HEK293 (cell line): Measurements from ENCODE around the gene GGA1.

Source experiments
- BCL11A ChIP-seq: fragments of 450-650 bp; formaldehyde crosslinking; IDR thresholded peaks from 2 replicates; pipeline ENCODE4 v1.5.1; 2016; ENCODE audit warnings: low read depth, missing biosample characterization, missing genetic modification characterization
- OSR2 ChIP-seq: fragments of 450-650 bp; formaldehyde crosslinking; IDR thresholded peaks from 2 replicates; pipeline ENCODE4 v1.5.1; 2016; ENCODE audit warnings: missing biosample characterization, missing genetic modification characterization
- PATZ1 ChIP-seq: fragments of 450-650 bp; formaldehyde crosslinking; IDR thresholded peaks from 2 replicates; pipeline ENCODE4 v1.5.1; 2016; ENCODE audit warnings: missing biosample characterization, missing genetic modification characterization
- PRDM4 ChIP-seq: fragments of 450-650 bp; formaldehyde crosslinking; IDR thresholded peaks from 2 replicates; pipeline ENCODE4 v1.5.1; 2017; ENCODE audit warnings: missing biosample characterization, missing genetic modification characterization
- SALL2 ChIP-seq: fragments of 450-650 bp; formaldehyde crosslinking; IDR thresholded peaks from 2 replicates; pipeline ENCODE4 v1.5.0; 2017; ENCODE audit warnings: missing biosample characterization, mild to moderate bottlenecking, missing genetic modification characterization, borderline replicate concordance
- SP3 ChIP-seq: fragments of 450-650 bp; formaldehyde crosslinking; IDR thresholded peaks from 2 replicates; pipeline ENCODE4 v1.5.1; 2016; ENCODE audit warnings: missing biosample characterization, missing genetic modification characterization
- TRIM28 ChIP-seq: IDR thresholded peaks from 2 replicates; pipeline ENCODE4 v1.6.1; 2011; ENCODE audit warnings: low read length, control low read depth, borderline replicate concordance
- WT1 ChIP-seq: fragments of 450-650 bp; formaldehyde crosslinking; IDR thresholded peaks from 2 replicates; pipeline ENCODE4 v1.5.1; 2016; ENCODE audit warnings: missing biosample characterization, missing genetic modification characterization
- ZBTB17 ChIP-seq: fragments of 450-650 bp; formaldehyde crosslinking; IDR thresholded peaks from 2 replicates; pipeline ENCODE4 v1.5.1; 2016; ENCODE audit warnings: missing biosample characterization, missing genetic modification characterization
- ZBTB48 ChIP-seq: fragments of 450-650 bp; formaldehyde crosslinking; IDR thresholded peaks from 2 replicates; pipeline ENCODE4 v1.5.1; 2016; ENCODE audit warnings: missing biosample characterization, missing genetic modification characterization
- ZBTB49 ChIP-seq: fragments of 450-650 bp; formaldehyde crosslinking; IDR thresholded peaks from 2 replicates; pipeline ENCODE4 v1.5.1; 2016; ENCODE audit warnings: missing biosample characterization, missing genetic modification characterization, low read depth
- ZBTB6 ChIP-seq: fragments of 450-650 bp; formaldehyde crosslinking; IDR thresholded peaks from 2 replicates; pipeline ENCODE4 v1.5.1; 2017; ENCODE audit warnings: missing biosample characterization, missing genetic modification characterization
- ZBTB7A ChIP-seq: fragments of 450-650 bp; formaldehyde crosslinking; IDR thresholded peaks from 2 replicates; pipeline ENCODE4 v1.5.1; 2016; ENCODE audit warnings: low read depth, missing biosample characterization, missing genetic modification characterization
- ZBTB8A ChIP-seq: fragments of 450-650 bp; formaldehyde crosslinking; IDR thresholded peaks from 2 replicates; pipeline ENCODE4 v1.5.1; 2016; ENCODE audit warnings: missing biosample characterization, missing genetic modification characterization
- ZNF10 ChIP-seq: fragments of 450-650 bp; formaldehyde crosslinking; IDR thresholded peaks from 2 replicates; pipeline ENCODE4 v1.5.1; 2017; ENCODE audit warnings: missing biosample characterization, missing genetic modification characterization
- ZNF133 ChIP-seq: fragments of 450-650 bp; formaldehyde crosslinking; IDR thresholded peaks from 2 replicates; pipeline ENCODE4 v1.5.1; 2016; ENCODE audit warnings: missing biosample characterization, missing genetic modification characterization
- ZNF202 ChIP-seq: fragments of 450-650 bp; formaldehyde crosslinking; IDR thresholded peaks from 2 replicates; pipeline ENCODE4 v1.5.1; 2016; ENCODE audit warnings: missing biosample characterization, missing genetic modification characterization, borderline replicate concordance
- ZNF354C ChIP-seq: fragments of 450-650 bp; formaldehyde crosslinking; IDR thresholded peaks from 2 replicates; pipeline ENCODE4 v1.5.1; 2016; ENCODE audit warnings: missing biosample characterization, missing genetic modification characterization, low read depth, borderline replicate concordance
- ZNF391 ChIP-seq: fragments of 450-650 bp; formaldehyde crosslinking; IDR thresholded peaks from 2 replicates; pipeline ENCODE4 v1.5.1; 2016; ENCODE audit warnings: low read depth, missing biosample characterization, missing genetic modification characterization, borderline replicate concordance
- ZNF394 ChIP-seq: fragments of 450-650 bp; formaldehyde crosslinking; IDR thresholded peaks from 2 replicates; pipeline ENCODE4 v1.5.1; 2016; ENCODE audit warnings: missing biosample characterization, missing genetic modification characterization, mild to moderate bottlenecking, moderate library complexity, borderline replicate concordance
- ZNF501 ChIP-seq: fragments of 450-650 bp; formaldehyde crosslinking; IDR thresholded peaks from 2 replicates; pipeline ENCODE4 v1.5.1; 2016; ENCODE audit warnings: missing biosample characterization, missing genetic modification characterization
- ZNF513 ChIP-seq: fragments of 450-650 bp; IDR thresholded peaks from 2 replicates; pipeline ENCODE4 v1.5.1; 2018; ENCODE audit warnings: missing biosample characterization, missing genetic modification characterization
- ZNF544 ChIP-seq: fragments of 450-650 bp; formaldehyde crosslinking; IDR thresholded peaks from 2 replicates; pipeline ENCODE4 v1.5.0; 2017; ENCODE audit warnings: missing biosample characterization, missing genetic modification characterization
- ZNF626 ChIP-seq: fragments of 450-650 bp; sonication (Bioruptor Pico); formaldehyde crosslinking; IDR thresholded peaks from 2 replicates; pipeline ENCODE4 v1.5.1; 2018; ENCODE audit warnings: missing biosample characterization, missing genetic modification characterization, inconsistent platforms
- ZNF645 ChIP-seq: fragments of 450-650 bp; formaldehyde crosslinking; IDR thresholded peaks from 2 replicates; pipeline ENCODE4; 2016; ENCODE audit warnings: missing biosample characterization, missing genetic modification characterization
- ZNF701 ChIP-seq: fragments of 450-650 bp; formaldehyde crosslinking; IDR thresholded peaks from 2 replicates; pipeline ENCODE4 v1.5.1; 2016; ENCODE audit warnings: missing biosample characterization, missing genetic modification characterization
- ZNF777 ChIP-seq: fragments of 450-650 bp; formaldehyde crosslinking; IDR thresholded peaks from 2 replicates; pipeline ENCODE4 v1.5.1; 2017; ENCODE audit warnings: missing biosample characterization, missing genetic modification characterization, borderline replicate concordance
- ZNF830 ChIP-seq: fragments of 450-650 bp; IDR thresholded peaks from 2 replicates; pipeline ENCODE4 v1.5.0; 2018; ENCODE audit warnings: missing biosample characterization, missing genetic modification characterization, low read depth, mild to moderate bottlenecking, moderate library complexity

Gene GGA1

GRCh38 chr22:37674951-37675929 lies 66.6 kb downstream of the GGA1 start, which contains the start of gene LGALS1 (continued):
- TF ChIP-seq ZBTB8A (tag by site-specific recombination) (peak; percentile 95), BCL11A (tag by site-specific recombination) (peak; percentile 57; the same call in 1 of the 2 replicates), ZNF10 (no peak), SP3 (tag by site-specific recombination) (peak; percentile 78), ZNF202 (tag by site-specific recombination) (no peak), PRDM4 (tag by site-specific recombination) (no peak), ZBTB7A (0 out of 2 replicates have a peak, but pooled peaks have one; percentile 17), ZNF513 (peak; percentile 45; the same call in 1 of the 2 replicates), ZBTB49 (tag by site-specific recombination) (no peak), ZNF645 (no peak), TRIM28 (no peak), ZNF626 (no peak), WT1 (no peak), ZBTB17 (tag by site-specific recombination) (peak; percentile 85), ZNF354C (tag by site-specific recombination) (no peak), ZNF133 (no peak), ZNF701 (no peak), ZNF544 (tag by site-specific recombination) (no peak), ZBTB6 (tag by site-specific recombination) (no peak), OSR2 (tag by site-specific recombination) (peak; percentile 94), ZNF501 (tag by site-specific recombination) (no peak), ZNF830 (tag by site-specific recombination) (no peak), ZNF394 (tag by site-specific recombination) (0 out of 2 replicates have a peak, but pooled peaks have one; percentile 20), ZBTB48 (tag by site-specific recombination) (peak; percentile 96), PATZ1 (tag by site-specific recombination) (peak; percentile 98), SALL2 (no peak), ZNF391 (tag by site-specific recombination) (no peak), ZNF777 (no peak)
